ENCODE results near the gene ELF2.
A peak's percentile ranks its signal among the peaks of the same experiment; 100 is the strongest.

The ELF2 gene

GRCh38 chr4:139015948-139016471 is 161.0 kb downstream of the ELF2 start:
- Histone ChIP-seq H3K4me1 (ENCODE audit: control insufficient read depth, insufficient read depth, low read length) (peaks cover 12% of the 10 kb centered on the region), H3K4me3 (ENCODE audit: low read depth, low read length) (peak overlapping the region; percentile 75), H3K9me3 (ENCODE audit: control insufficient read depth, insufficient read depth, low read depth, low read length) (no peaks in the 10 kb centered on the region), H3K27ac (ENCODE audit: extremely low read depth, low read depth, low read length) (peak overlapping the region; percentile 90), H3K36me3 (ENCODE audit: control insufficient read depth in 2 of 2, insufficient read depth in 1 of 2, low read length in 2 of 2) (peaks cover 0 to 11% of the 10 kb centered on the region in 2 experiments; a peak in 2 of 3 replicates)
- TF ChIP-seq, protein P1, sequence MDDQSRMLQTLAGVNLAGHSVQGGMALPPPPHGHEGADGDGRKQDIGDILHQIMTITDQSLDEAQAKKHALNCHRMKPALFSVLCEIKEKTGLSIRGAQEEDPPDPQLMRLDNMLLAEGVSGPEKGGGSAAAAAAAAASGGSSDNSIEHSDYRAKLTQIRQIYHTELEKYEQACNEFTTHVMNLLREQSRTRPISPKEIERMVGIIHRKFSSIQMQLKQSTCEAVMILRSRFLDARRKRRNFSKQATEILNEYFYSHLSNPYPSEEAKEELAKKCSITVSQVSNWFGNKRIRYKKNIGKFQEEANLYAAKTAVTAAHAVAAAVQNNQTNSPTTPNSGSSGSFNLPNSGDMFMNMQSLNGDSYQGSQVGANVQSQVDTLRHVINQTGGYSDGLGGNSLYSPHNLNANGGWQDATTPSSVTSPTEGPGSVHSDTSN (CRISPR knock-in tag; IDR thresholded peaks at IDR 0.05) = 0 out of 2 replicates have a peak, but pooled peaks have one; percentile 10
- TF ChIP-seq ZNF664 (tag by site-specific recombination; IDR thresholded peaks at IDR 0.05) = no peak
- POLR2A ChIA-PET = interaction anchor here (1.0 to 1.9 kb wide), 4 partner anchors 8 to 285 kb away, joined by 3 to 6 read pairs (median 4); partner anchors contain the start of gene NAA15
- CTCF ChIA-PET = interaction anchor here (1.2 kb wide), 1 partner anchor 15 kb away, joined by 7 read pairs; no protein-coding TSS in a partner anchor

DNA sequence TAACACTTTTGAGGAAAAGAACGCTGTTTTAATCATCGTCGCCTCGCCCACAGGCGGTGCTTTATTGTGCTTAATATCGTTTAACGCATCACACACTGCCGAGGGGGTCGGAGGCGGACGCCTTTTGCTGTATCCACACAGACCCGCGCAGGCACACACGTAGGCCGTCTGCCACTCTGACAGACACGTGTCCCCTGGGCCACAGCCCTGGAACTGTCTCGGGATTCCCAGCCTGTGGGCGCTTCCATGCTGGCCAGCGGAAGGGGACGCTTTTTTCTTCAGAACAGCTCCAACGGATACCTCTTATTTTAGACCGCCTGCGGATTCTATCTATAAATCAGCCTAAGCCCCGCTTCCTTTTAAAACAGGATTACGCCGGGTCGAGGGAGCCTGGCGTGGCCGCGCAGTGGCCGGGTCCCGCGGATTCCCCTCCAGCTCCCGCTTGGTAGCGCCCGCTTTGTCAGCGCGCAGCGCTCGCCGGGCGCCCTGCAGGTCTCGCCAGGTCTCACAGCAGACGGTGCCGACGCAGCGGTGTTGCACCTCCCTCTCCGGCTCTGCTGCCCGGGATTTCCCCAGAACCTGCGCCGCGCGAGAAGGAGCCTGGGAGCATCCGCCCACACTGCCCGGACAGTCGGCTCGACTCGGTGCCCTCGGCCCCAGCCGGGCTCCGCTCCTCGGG is 161.6 kb downstream of the ELF2 start, which contains the start of gene NOCT:
Gene NOCT, plus strand, starts transcription at position 513 of the 679 bp plus-strand sequence. CDS start 201 bp downstream, outside the sequence.
- Histone ChIP-seq H3K4me3 (ENCODE audit: low read depth, low read length) (peak within 1 kb of the TSS; percentile 75), H3K4me1 (ENCODE audit: control insufficient read depth, insufficient read depth, low read length) (peaks cover 12% of the 10 kb centered on the region), H3K36me3 (ENCODE audit: control insufficient read depth in 2 of 2, insufficient read depth in 1 of 2, low read length in 2 of 2) (peaks cover 0 to 8% of the 10 kb centered on the region in 2 experiments; a peak in 1 of 3 replicates), H3K9me3 (ENCODE audit: control insufficient read depth, insufficient read depth, low read depth, low read length) (no peaks in the 10 kb centered on the region), H3K27ac (ENCODE audit: extremely low read depth, low read depth, low read length) (peak within 1 kb of the TSS; percentile 90)
- ChIA-PET POLR2A (interaction anchor here (0.6 to 1.9 kb wide), 12 partner anchors 9 to 438 kb away, joined by 3 to 6 read pairs (median 4); partner anchors contain the start of genes ELF2, NAA15 and RAB33B), CTCF (interaction anchor here (1.3 kb wide), 1 partner anchor 15 kb away, joined by 3 read pairs; no protein-coding TSS in a partner anchor)
- TF ChIP-seq ZNF292 (tag by site-specific recombination; IDR thresholded peaks at IDR 0.05; ENCODE audit: borderline replicate concordance, low read depth) (no peak), ZFP69B (tag by site-specific recombination; IDR thresholded peaks at IDR 0.05) (peak; percentile 67; the same call in 1 of the 2 replicates), ZNF791 (tag by site-specific recombination; IDR thresholded peaks at IDR 0.05) (no peak), ZNF76 (tag by site-specific recombination; IDR thresholded peaks at IDR 0.05; ENCODE audit: borderline replicate concordance, low read depth) (peak; percentile 76), ZNF664 (tag by site-specific recombination; IDR thresholded peaks at IDR 0.05) (no peak), ZNF501 (tag by site-specific recombination; IDR thresholded peaks at IDR 0.05) (peak; percentile 50), ZNF341 (tag by site-specific recombination; IDR thresholded peaks at IDR 0.05; ENCODE audit: low read depth) (peak; percentile 89), ZNF600 (tag by site-specific recombination; IDR thresholded peaks at IDR 0.05) (peak; percentile 83), ZNF701 (tag by site-specific recombination; IDR thresholded peaks at IDR 0.05) (no peak), ZNF274 (IDR thresholded peaks at IDR 0.05; ENCODE audit: low read length) (no peak), ZNF274 (tag by site-specific recombination; IDR thresholded peaks at IDR 0.05; ENCODE audit: borderline replicate concordance) (no peak), ZNF549 (tag by site-specific recombination; IDR thresholded peaks at IDR 0.05) (no peak), ZNF324 (tag by site-specific recombination; IDR thresholded peaks at IDR 0.05) (0 out of 2 replicates have a peak, but pooled peaks have one; percentile 26), OSR2 (tag by site-specific recombination; IDR thresholded peaks at IDR 0.05) (no peak), ZNF311 (tag by site-specific recombination; IDR thresholded peaks at IDR 0.05; ENCODE audit: borderline replicate concordance) (no peak), SP7 (tag by site-specific recombination; IDR thresholded peaks at IDR 0.05) (0 out of 2 replicates have a peak, but pooled peaks have one; percentile 45), ZNF223 (tag by site-specific recombination; IDR thresholded peaks at IDR 0.05) (no peak), PRDM6 (tag by site-specific recombination; IDR thresholded peaks at IDR 0.05) (no peak), ZNF624 (tag by site-specific recombination; IDR thresholded peaks at IDR 0.05) (no peak), ZNF560 (tag by site-specific recombination; IDR thresholded peaks at IDR 0.05; ENCODE audit: borderline replicate concordance) (no peak)
- TF ChIP-seq, protein P2, sequence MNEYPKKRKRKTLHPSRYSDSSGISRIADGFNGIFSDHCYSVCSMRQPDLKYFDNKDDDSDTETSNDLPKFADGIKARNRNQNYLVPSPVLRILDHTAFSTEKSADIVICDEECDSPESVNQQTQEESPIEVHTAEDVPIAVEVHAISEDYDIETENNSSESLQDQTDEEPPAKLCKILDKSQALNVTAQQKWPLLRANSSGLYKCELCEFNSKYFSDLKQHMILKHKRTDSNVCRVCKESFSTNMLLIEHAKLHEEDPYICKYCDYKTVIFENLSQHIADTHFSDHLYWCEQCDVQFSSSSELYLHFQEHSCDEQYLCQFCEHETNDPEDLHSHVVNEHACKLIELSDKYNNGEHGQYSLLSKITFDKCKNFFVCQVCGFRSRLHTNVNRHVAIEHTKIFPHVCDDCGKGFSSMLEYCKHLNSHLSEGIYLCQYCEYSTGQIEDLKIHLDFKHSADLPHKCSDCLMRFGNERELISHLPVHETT (tag by site-specific recombination; IDR thresholded peaks at IDR 0.05) = no peak
- TF ChIP-seq, protein P3, sequence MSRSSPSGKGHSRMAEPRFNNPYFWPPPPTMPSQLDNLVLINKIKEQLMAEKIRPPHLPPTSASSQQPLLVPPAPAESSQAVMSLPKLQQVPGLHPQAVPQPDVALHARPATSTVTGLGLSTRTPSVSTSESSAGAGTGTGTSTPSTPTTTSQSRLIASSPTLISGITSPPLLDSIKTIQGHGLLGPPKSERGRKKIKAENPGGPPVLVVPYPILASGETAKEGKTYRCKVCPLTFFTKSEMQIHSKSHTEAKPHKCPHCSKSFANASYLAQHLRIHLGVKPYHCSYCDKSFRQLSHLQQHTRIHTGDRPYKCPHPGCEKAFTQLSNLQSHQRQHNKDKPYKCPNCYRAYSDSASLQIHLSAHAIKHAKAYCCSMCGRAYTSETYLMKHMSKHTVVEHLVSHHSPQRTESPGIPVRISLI (tag by site-specific recombination; IDR thresholded peaks at IDR 0.05) = no peak
- TF ChIP-seq, protein P4, sequence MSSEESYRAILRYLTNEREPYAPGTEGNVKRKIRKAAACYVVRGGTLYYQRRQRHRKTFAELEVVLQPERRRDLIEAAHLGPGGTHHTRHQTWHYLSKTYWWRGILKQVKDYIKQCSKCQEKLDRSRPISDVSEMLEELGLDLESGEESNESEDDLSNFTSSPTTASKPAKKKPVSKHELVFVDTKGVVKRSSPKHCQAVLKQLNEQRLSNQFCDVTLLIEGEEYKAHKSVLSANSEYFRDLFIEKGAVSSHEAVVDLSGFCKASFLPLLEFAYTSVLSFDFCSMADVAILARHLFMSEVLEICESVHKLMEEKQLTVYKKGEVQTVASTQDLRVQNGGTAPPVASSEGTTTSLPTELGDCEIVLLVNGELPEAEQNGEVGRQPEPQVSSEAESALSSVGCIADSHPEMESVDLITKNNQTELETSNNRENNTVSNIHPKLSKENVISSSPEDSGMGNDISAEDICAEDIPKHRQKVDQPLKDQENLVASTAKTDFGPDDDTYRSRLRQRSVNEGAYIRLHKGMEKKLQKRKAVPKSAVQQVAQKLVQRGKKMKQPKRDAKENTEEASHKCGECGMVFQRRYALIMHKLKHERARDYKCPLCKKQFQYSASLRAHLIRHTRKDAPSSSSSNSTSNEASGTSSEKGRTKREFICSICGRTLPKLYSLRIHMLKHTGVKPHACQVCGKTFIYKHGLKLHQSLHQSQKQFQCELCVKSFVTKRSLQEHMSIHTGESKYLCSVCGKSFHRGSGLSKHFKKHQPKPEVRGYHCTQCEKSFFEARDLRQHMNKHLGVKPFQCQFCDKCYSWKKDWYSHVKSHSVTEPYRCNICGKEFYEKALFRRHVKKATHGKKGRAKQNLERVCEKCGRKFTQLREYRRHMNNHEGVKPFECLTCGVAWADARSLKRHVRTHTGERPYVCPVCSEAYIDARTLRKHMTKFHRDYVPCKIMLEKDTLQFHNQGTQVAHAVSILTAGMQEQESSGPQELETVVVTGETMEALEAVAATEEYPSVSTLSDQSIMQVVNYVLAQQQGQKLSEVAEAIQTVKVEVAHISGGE (tag by site-specific recombination; conservative IDR thresholded peaks at IDR 0.05; ENCODE audit: low read depth) = peak; percentile 40; the same call in 1 of the 2 replicates
